A673 (cell line): ENCODE measurements around the gene PRRG3.

Experiments
- EZH2 ChIP-seq: fragments of 200-600 bp; sonication (generic); IDR thresholded peaks from 2 replicates; pipeline ENCODE4 v1.6.1; 2017; ENCODE audit warnings: borderline replicate concordance, low read depth, mild to moderate bottlenecking, mixed read lengths, antibody characterized with exemption, low read length; ENCODE audit not compliant: poor library complexity, severe bottlenecking
- TF ChIP-seq, protein P1 (sequence below): fragments of 300-800, 200-600 bp; sonication (generic); conservative IDR thresholded peaks from 2 replicates; pipeline ENCODE4 v1.5.1; 2017; ENCODE audit warnings: low read depth, mild to moderate bottlenecking, antibody characterized with exemption, low read length, moderate library complexity, mixed read lengths

DNA sequence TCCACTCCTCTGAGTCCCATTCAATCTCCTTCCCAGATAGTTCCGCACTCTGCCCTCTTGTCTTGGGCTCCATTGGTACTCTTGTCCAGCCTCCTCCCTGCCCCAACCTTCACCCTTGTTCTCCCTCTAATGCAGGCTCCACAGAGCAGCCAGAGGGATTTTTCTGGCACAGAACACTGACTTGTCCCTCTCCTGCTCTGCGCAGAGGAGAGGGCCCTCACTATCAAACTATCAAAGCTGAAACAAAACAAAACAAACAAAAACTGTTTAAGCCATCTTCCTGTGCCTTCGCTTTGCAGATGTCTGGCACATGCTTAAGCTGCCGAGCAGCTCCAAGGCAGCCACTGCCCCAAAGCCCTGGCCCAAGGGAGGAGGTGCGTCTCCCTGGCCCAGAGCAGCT, 42.2 kb downstream of the PRRG3 start:
- TF ChIP-seq, protein P1, sequence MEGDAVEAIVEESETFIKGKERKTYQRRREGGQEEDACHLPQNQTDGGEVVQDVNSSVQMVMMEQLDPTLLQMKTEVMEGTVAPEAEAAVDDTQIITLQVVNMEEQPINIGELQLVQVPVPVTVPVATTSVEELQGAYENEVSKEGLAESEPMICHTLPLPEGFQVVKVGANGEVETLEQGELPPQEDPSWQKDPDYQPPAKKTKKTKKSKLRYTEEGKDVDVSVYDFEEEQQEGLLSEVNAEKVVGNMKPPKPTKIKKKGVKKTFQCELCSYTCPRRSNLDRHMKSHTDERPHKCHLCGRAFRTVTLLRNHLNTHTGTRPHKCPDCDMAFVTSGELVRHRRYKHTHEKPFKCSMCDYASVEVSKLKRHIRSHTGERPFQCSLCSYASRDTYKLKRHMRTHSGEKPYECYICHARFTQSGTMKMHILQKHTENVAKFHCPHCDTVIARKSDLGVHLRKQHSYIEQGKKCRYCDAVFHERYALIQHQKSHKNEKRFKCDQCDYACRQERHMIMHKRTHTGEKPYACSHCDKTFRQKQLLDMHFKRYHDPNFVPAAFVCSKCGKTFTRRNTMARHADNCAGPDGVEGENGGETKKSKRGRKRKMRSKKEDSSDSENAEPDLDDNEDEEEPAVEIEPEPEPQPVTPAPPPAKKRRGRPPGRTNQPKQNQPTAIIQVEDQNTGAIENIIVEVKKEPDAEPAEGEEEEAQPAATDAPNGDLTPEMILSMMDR: no peak
- TF ChIP-seq EZH2: no peak
